NCI-H2171 treated with DMSO at 0.1 percent for 48 hours (cell line): ENCODE results near the gene VCPKMT.
"Not testable (repeated sequence)": the region's sequence is repeated elsewhere in the genome, so short reads cannot be mapped to it uniquely, and the experiment has no call there.

ENCODE experiments used
- DNase-seq: peaks from one replicate; lab custom pipeline; 2025; lab: John Stamatoyannopoulos, UW

VCPKMT gene

GRCh38 chr14:50092006-50092555, 24.3 kb downstream of the VCPKMT start:
- no peak for DNase-seq

- DNase-seq = no peak
Measured at GRCh38 chr14:50091240-50091913, 25.0 kb downstream of the VCPKMT start.

DNA sequence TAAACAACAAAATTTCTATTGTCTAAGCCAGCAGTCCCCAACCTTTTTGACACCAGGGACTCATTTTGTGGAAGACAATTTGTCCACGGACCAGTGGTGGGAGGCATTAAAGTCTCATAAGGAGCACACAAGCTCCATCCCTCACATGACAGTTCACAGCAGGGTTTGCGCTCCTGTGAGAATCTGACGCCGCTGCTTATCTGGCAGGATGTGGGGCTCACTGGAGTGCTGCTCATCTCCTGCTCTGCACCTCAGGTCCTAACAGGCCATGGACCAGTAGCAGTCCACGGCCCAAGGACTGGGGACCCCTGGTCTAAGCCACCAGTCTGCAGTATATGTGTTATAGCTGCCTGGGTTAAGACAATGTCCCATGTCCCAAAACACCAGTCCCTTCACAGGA, 27.2 kb downstream of the VCPKMT start:
- no peak for DNase-seq

GRCh38 chr14:50088731-50089130, 27.6 kb downstream of the VCPKMT start:
- DNase-seq = no peak

DNA sequence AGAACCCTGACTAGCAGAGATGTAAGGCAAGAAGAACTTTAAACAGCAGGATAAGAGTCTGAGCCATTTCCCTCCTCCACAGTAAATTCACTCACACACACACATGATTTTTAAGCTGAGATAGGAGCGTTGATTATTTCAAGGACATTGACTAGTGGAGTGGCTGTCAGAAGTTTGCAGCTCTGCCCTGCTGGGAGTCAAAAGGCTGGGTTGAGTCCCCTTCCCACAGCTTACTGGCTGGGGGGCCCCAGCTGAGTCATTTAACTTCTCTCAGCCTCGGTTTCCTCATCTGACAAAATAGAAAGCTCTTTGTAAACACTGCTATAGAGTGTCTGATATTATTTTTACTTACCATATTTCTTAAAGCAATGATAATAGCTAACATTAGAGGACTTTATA, 28.3 kb downstream of the VCPKMT start:
- DNase-seq = no peak

- no peak for DNase-seq
Measured at GRCh38 chr14:50087341-50088116, 28.8 kb downstream of the VCPKMT start.

DNA sequence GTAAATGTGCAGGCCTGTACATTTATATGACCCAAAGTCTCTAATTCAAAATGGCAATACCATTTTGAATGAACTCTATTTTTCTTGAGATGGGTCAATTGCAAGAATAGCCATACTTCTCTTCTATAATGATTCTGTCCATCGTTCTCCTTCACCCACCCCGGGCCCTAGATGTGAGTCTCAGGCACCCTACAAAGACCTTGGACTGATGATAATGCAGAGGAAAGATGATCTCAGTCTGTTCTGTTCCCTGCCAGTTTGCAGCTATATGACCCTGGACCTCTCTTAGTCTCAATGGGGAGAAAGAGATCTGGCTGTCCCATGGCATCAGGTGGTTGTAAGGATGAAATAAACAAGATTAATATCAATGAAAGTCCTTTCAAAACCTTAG, 30.1 kb downstream of the VCPKMT start:
- DNase-seq = no peak

DNA sequence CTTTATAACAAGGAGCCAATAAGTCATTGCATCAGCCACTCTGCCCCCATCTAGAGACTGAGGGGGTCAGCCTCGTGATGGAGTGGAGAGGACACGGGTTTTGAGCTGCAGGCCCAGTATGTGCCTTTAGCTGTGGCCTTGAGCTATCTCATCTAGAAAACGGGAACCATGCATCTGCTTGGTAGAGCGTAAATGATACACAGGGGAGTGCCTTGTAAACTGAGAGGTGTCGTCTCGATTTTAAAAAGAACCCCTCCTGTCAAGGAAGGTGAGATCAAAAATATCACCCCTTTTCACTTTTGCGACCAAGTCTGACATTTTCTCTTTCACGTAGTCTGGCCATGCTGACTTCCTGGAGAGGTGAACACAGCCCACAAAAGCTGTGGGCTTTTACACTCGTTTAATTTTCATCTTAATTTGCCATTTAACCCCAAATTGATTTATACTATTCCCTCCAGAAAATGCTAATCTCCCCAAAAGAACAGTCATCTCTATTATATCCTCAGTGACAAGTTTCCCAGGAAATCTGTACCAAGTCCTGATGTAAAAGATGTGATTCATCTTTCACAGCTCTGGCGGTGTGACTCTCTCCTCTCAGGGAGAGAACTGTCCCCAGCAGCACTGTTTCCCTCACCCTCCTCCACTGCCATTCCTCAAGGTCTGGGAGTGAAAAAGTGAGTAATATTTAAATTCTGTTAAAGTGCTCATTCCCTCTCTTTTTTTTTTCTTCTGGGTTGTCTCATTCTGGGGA, 30.6 kb downstream of the VCPKMT start:
- DNase-seq = no peak

DNA sequence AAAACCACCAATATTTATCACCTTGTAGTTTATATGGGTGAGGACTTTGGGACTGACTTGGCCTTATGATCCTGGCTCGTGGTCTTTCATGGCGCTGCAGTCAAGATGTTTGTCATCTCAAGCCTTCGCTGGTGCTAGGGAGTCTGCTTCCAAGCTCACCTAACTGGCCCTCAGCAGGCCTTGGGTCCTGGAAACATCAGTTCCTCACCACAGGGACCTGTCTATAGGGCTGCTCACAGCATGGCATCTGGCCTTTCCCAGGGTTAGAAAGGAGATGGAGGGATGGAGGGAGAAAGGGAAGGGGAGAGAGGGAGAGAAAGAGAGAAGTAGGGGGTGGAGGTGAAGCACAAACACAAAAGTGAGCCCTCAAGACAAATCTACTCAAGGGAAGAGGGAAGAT, 31.7 kb downstream of the VCPKMT start:
- DNase-seq = no peak

- DNase-seq = no peak
Measured at GRCh38 chr14:50083467-50084337, 32.7 kb downstream of the VCPKMT start.

GRCh38 chr14:50082784-50083466, 33.4 kb downstream of the VCPKMT start:
- DNase-seq = no peak

GRCh38 chr14:50082308-50082742, 34.0 kb downstream of the VCPKMT start:
- no peak for DNase-seq

GRCh38 chr14:50079103-50079502, 37.3 kb downstream of the VCPKMT start:
- DNase-seq = not testable (repeated sequence)

GRCh38 chr14:50073663-50074062, 42.7 kb downstream of the VCPKMT start:
- not testable (repeated sequence) for DNase-seq

DNA sequence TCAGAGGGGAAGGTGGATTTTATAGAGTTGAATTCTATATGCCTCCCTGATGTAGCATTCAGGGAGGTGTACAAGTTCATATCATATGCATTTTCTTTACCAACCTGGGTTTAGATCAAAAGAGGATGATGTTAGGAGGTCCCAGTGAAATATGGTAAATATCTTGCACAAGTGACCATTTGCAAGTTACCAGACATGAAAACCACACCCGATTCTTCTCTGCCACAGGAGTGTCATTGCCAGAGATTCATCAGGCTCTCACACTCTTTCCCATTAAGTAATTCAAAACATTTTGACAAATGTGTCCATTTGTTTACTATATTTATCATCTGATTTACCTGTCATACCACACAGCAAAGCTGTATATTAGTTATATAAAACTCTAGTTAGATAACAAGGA, 44.0 kb downstream of the VCPKMT start:
- no peak for DNase-seq

GRCh38 chr14:50070840-50071548, 45.4 kb downstream of the VCPKMT start:
- DNase-seq = no peak

GRCh38 chr14:50070230-50070629, 46.1 kb downstream of the VCPKMT start:
- DNase-seq = no peak

DNA sequence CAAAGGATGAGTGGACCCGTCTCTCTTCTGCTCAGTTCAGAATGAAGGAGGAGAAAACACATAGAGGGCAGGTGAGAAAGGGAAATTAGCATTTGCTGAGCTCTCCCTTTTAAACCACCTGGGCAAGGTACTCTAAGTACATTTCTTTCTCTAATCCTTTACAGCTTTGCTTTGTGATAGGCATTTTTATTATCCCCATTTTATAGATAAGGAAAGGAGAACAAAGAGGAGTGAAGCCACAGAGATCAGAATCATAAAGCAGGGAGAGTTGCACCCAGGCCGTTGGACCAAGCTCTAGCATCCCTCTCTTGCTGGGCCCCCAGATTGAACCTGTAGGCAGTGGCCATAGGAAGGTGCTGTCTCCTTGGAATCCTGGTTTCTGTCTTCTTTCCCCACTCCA, 47.0 kb downstream of the VCPKMT start:
- DNase-seq = no peak

DNA sequence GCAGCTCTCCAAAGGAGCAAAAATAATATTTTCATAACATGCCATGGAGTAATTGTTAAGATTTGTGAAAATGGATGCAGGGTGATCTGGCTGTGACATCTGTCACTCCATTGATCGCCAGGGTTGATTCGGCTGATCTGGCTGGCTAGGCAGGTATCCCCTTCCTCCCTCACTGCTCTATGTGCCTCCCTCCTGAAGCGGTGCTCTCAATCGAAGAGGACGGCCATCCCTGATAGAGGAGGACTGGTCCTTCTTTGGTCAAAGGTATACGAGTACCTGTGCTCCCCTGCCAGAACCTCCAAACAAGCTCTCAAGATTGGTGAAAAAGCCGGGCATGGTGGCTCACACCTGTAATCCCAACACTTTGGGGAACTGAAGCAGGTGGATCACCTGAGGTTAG, 47.9 kb downstream of the VCPKMT start:
- DNase-seq = no peak

GRCh38 chr14:50067723-50068495, 48.5 kb downstream of the VCPKMT start:
- DNase-seq = no peak
